B cell (primary cell): Measurements from ENCODE around the gene SACM1L. TPM values are rescaled to one million over a fixed set of nuclear protein-coding genes. Genes with fewer than 3 reads are reported as not detected.

Source experiments
- ATAC-seq: fragments of 200-7000 bp; cut with Tn5 transposase; one replicate; pipeline ENCODE4 v1.10.0; 2021; ENCODE audit warnings: low read depth, mild to moderate bottlenecking, moderate number of reproducible peaks, moderate library complexity
- CTCF ChIA-PET: fragments of 350-600 bp; sonication (Branson Sonifier 250); formaldehyde crosslinking; loops from one replicate; lab custom pipeline; 2021; ENCODE audit warnings: antibody characterized with exemption, inconsistent platforms; lab: Charles Lee
- POLR2A ChIA-PET: fragments of 350-600 bp; sonication (Branson Sonifier 250); formaldehyde crosslinking; loops from one replicate; lab custom pipeline; 2021; ENCODE audit warnings: antibody characterized with exemption; lab: Charles Lee
- DNase-seq: peaks from one replicate; pipeline ENCODE4 v3.0.0; 2013
- H2AFZ ChIP-seq: 2 replicates; pipeline ENCODE4 v1.6.1; 2012; ENCODE audit warnings: mild to moderate bottlenecking, low read depth, low read length; ENCODE audit not compliant: insufficient read depth, poor library complexity, severe bottlenecking
- H3K27ac ChIP-seq, 2 donors: 1 replicate in 1 of 2; 2 replicates in 1 of 2; pipeline ENCODE4 v1.5.1; 2012 to 2013; ENCODE audit warnings: low read length in 2 of 2, mild to moderate bottlenecking in 2 of 2, moderate library complexity in 1 of 2
- H3K27me3 ChIP-seq, 4 experiments: fragments of 200-600 bp in 1 of 4; sonication (generic) in 1 of 4; replicated peaks in 1 of 4; 1 replicate in 2 of 4; 2 replicates in 2 of 4; pipeline versions ENCODE4 v1.6.1 to v1.7.0; 2013 to 2016; ENCODE audit warnings: low read length in 3 of 4, mild to moderate bottlenecking in 2 of 4, mixed read lengths in 1 of 4, moderate library complexity in 1 of 4; ENCODE audit not compliant: insufficient read depth in 4 of 4, control insufficient read depth in 3 of 4; ENCODE audit errors: control extremely low read depth in 1 of 4
- H3K36me3 ChIP-seq, 2 experiments: replicated peaks in 1 of 2; 1 replicate in 1 of 2; 2 replicates in 1 of 2; pipeline versions ENCODE4 v1.6.1 to v1.7.1; 2013; ENCODE audit warnings: low read length in 1 of 2; ENCODE audit not compliant: insufficient read depth in 2 of 2, control insufficient read depth in 1 of 2; ENCODE audit errors: control extremely low read depth in 1 of 2, extremely low read depth in 1 of 2
- H3K4me1 ChIP-seq, 2 donors: fragments of 200-600 bp in 1 of 2; sonication (generic) in 1 of 2; 1 replicate in 1 of 2; 2 replicates in 1 of 2; pipeline versions ENCODE4 v1.5.1 to v1.6.1; 2013 to 2017; ENCODE audit warnings: low read length in 2 of 2; ENCODE audit not compliant: control insufficient read depth in 2 of 2, insufficient read depth in 2 of 2
- H3K4me2 ChIP-seq: replicated peaks from 2 replicates; pipeline ENCODE3; 2012; ENCODE audit warnings: mild to moderate bottlenecking, low read depth, low read length; ENCODE audit not compliant: poor library complexity, severe bottlenecking
- H3K4me3 ChIP-seq, 5 experiments: fragments of 200-600 bp in 1 of 5; sonication (generic) in 1 of 5; 1 replicate in 3 of 5; 2 replicates in 2 of 5; pipeline versions ENCODE4 v1.5.1 to v1.7.0; 2011 to 2016; ENCODE audit warnings: low read length in 4 of 5, mild to moderate bottlenecking in 4 of 5, low read depth in 2 of 5, control low read depth in 1 of 5, moderate library complexity in 1 of 5; ENCODE audit not compliant: insufficient read depth in 1 of 5; ENCODE audit errors: control extremely low read depth in 1 of 5, extremely low read depth in 1 of 5
- H3K79me2 ChIP-seq: fragments of 200-600 bp; sonication (generic); one replicate; pipeline ENCODE4 v1.6.0; 2016; ENCODE audit warnings: low read length; ENCODE audit not compliant: control insufficient read depth, insufficient read depth
- H3K9ac ChIP-seq: fragments of 200-600 bp; sonication (generic); 2 replicates; pipeline ENCODE4 v1.6.1; 2017; ENCODE audit warnings: mild to moderate bottlenecking, low read length, moderate library complexity
- H3K9me3 ChIP-seq, 3 donors: one replicate each; pipeline versions ENCODE4 v1.6.1 to v1.7.1; 2013; ENCODE audit warnings: low read length in 2 of 3; ENCODE audit not compliant: control insufficient read depth in 2 of 3, insufficient read depth in 1 of 3; ENCODE audit errors: control extremely low read depth in 1 of 3
- H4K20me1 ChIP-seq: 2 replicates; pipeline ENCODE4 v1.6.0; 2012; ENCODE audit warnings: mild to moderate bottlenecking, low read length; ENCODE audit not compliant: insufficient read depth, control insufficient read depth, poor library complexity, severe bottlenecking
- H3K27ac Mint-ChIP-seq: one replicate; pipeline ENCODE4 v1.8.0; 2021; ENCODE audit warnings: mixed read lengths
- H3K27me3 Mint-ChIP-seq: one replicate; pipeline ENCODE4 v1.8.0; 2021; ENCODE audit warnings: mixed read lengths
- H3K4me1 Mint-ChIP-seq: one replicate; pipeline ENCODE4 v1.8.0; 2021; ENCODE audit warnings: mixed read lengths
- H3K4me3 Mint-ChIP-seq: one replicate; pipeline ENCODE4 v1.8.0; 2021; ENCODE audit warnings: mixed read lengths
- H3K9me3 Mint-ChIP-seq: one replicate; pipeline ENCODE4 v1.8.0; 2022; ENCODE audit warnings: mixed read lengths; ENCODE audit not compliant: insufficient read depth
- CTCF ChIP-seq: fragments of 200-600 bp; IDR thresholded peaks from one replicate; pipeline ENCODE4 v1.8.0; 2022; ENCODE audit warnings: antibody characterized with exemption, mild to moderate bottlenecking
- EZH2 ChIP-seq: IDR thresholded peaks from 2 replicates; pipeline ENCODE4 v1.6.1; 2012; ENCODE audit warnings: borderline replicate concordance, low read depth, mild to moderate bottlenecking, moderate library complexity, low read length; ENCODE audit not compliant: insufficient read depth, poor library complexity, severe bottlenecking
- WGBS: methylation state at CpG from one replicate; pipeline ENCODE4 v1.1.5; 2013; ENCODE audit warnings: missing lambda C conversion rate; ENCODE audit not compliant: insufficient coverage; 5-methylcytosine and 5-hydroxymethylcytosine counted together
- intact Hi-C: fragments of 100-400 bp; cut with micrococcal nuclease; formaldehyde crosslinking; loops from one replicate; pipeline ENCODE4 v1.10.0; 2022
- polyA plus RNA-seq: library from polyadenylated mRNA; depleted of rRNA; stranded (reverse); fragments of >200 nt; gene quantifications from 2 replicates; pipeline ENCODE4 v1.2.3, GENCODE V29; 2012
- total RNA-seq, 2 donors: library from RNA; stranded (reverse); fragments of 120-200 nt in 1 of 2; gene quantifications; 1 replicate in 1 of 2; 2 replicates in 1 of 2; pipeline versions ENCODE4 v1.2.3 to v1.2.4, GENCODE V29; 2013 to 2022

The SACM1L gene
- total and polyA plus RNA-seq, 2 donors (not counting 1 experiment from before 2014, with no cell fraction given): 20.7 to 85.7 TPM

DNA sequence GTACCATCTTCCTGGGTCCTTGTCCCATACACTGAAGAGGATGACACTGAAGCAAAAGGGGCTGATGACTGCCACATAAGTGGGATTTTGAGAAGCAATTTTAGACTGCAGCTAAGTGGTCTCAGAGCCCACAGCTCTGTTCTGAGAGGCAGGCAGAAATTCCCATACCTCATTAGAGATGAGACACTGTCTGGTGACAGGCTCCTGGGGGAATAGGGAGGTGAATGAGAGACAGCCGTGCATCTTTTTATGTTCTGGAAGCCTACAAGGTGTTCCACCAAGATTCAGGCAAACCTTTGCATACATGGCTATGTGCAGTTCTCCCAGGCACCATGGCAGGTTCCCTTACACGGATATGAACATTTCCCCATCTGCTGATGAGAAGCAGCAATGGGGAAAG lies 47.4 kb upstream of the SACM1L start:
- H3K4me3 Mint-ChIP-seq: no peak overlapping the region
- H3K9ac ChIP-seq: no peak overlapping the region
- WGBS: 100% methylated on average over 1 of the region's 2 CpGs
- no peak for TF ChIP-seq CTCF
- TF ChIP-seq EZH2: no peak
- ATAC-seq (no peak), DNase-seq (no peak)
- ChIA-PET POLR2A (no interaction called here), CTCF (interaction anchor here (0.6 to 1.9 kb wide), 5 partner anchors 11 to 57 kb away, joined by 3 to 8 read pairs (median 4); no protein-coding TSS in a partner anchor)
- H3K4me3 ChIP-seq: no peak overlapping the region
- H3K4me1 Mint-ChIP-seq: peaks cover 44% of the 10 kb centered on the region
- no peaks in the 10 kb centered on the region for H3K9me3 ChIP-seq
- peaks cover 86% of the 10 kb centered on the region for H4K20me1 ChIP-seq
- no peaks in the 10 kb centered on the region for H3K27me3 ChIP-seq
- H3K27me3 Mint-ChIP-seq: no peaks in the 10 kb centered on the region
- H3K4me2 ChIP-seq: no peak overlapping the region
- intact Hi-C loops: no loop called here
- H3K9me3 Mint-ChIP-seq: no peaks in the 10 kb centered on the region
- H3K4me1 ChIP-seq: peaks cover 7 to 13% of the 10 kb centered on the region in 2 donors
- H3K36me3 ChIP-seq: peaks cover 5 to 66% of the 10 kb centered on the region in 2 experiments
- no peak overlapping the region for H3K27ac ChIP-seq
- H3K27ac Mint-ChIP-seq: peak overlapping the region; percentile 50
- peaks cover 96% of the 10 kb centered on the region for H3K79me2 ChIP-seq
- H2AFZ ChIP-seq: no peak overlapping the region

GRCh38 chr3:45642731-45643152 lies 46.5 kb upstream of the SACM1L start:
- no peak for ATAC-seq
- Mint-ChIP-seq H3K4me1 (peaks cover 49% of the 10 kb centered on the region), H3K27me3 (no peaks in the 10 kb centered on the region), H3K27ac (peak overlapping the region; percentile 68), H3K4me3 (no peak overlapping the region), H3K9me3 (no peaks in the 10 kb centered on the region)
- Histone ChIP-seq H3K79me2 (peaks cover 96% of the 10 kb centered on the region), H3K9me3 (peaks cover 0 to 6% (median 0%) of the 10 kb centered on the region in 3 donors), H3K4me2 (no peak overlapping the region), H3K4me1 (peaks cover 7 to 13% of the 10 kb centered on the region in 2 donors), H3K27ac (no peak overlapping the region), H3K27me3 (no peaks in the 10 kb centered on the region), H4K20me1 (peaks cover 85% of the 10 kb centered on the region), H3K9ac (no peak overlapping the region), H3K4me3 (no peak overlapping the region), H2AFZ (no peak overlapping the region), H3K36me3 (peaks cover 2 to 66% of the 10 kb centered on the region in 2 experiments)
- 69% methylated on average over 2 of the region's 6 CpGs for WGBS
- TF ChIP-seq CTCF (no peak), EZH2 (no peak)
- ChIA-PET CTCF (interaction anchor here (1.1 kb wide), 1 partner anchor 11 kb away, joined by 4 read pairs; no protein-coding TSS in a partner anchor), POLR2A (no interaction called here)
- no peak for DNase-seq
- intact Hi-C loops: no loop called here
